KMS-11 (cell line): ENCODE measurements around the gene MGRN1.

Experiments
- H2AFZ ChIP-seq: fragments of 200-600 bp; sonication (generic); 2 replicates; pipeline ENCODE4 v1.6.1; 2016; ENCODE audit warnings: antibody characterized with exemption, mixed run types, low read depth
- H3K27ac ChIP-seq: fragments of 200-600 bp; sonication (generic); 2 replicates; pipeline ENCODE4 v1.6.1; 2016; ENCODE audit warnings: mild to moderate bottlenecking, mixed run types
- H3K27me3 ChIP-seq: fragments of 200-600 bp; sonication (generic); 2 replicates; pipeline ENCODE4 v1.6.1; 2017; ENCODE audit warnings: mild to moderate bottlenecking, low read depth, mixed run types, moderate library complexity; ENCODE audit not compliant: insufficient read depth
- H3K36me3 ChIP-seq: fragments of 200-600 bp; sonication (generic); 2 replicates; pipeline ENCODE4 v1.6.1; 2017; ENCODE audit warnings: mild to moderate bottlenecking, mixed run types; ENCODE audit not compliant: insufficient read depth
- H3K4me1 ChIP-seq: fragments of 200-600 bp; sonication (generic); 2 replicates; pipeline ENCODE4 v1.6.1; 2016; ENCODE audit warnings: mild to moderate bottlenecking, low read depth, mixed run types; ENCODE audit not compliant: poor library complexity, severe bottlenecking
- H3K4me2 ChIP-seq: fragments of 200-600 bp; sonication (generic); 2 replicates; pipeline ENCODE4 v1.7.0; 2016; ENCODE audit warnings: mild to moderate bottlenecking, mixed run types
- H3K4me3 ChIP-seq: fragments of 200-600 bp; sonication (generic); IDR thresholded peaks from 2 replicates; pipeline ENCODE4 v1.6.1; 2017; ENCODE audit warnings: low read depth, low read length, mixed read lengths; ENCODE audit not compliant: insufficient read depth
- H3K79me2 ChIP-seq: fragments of 200-600 bp; sonication (generic); 2 replicates; pipeline ENCODE4 v1.6.1; 2016; ENCODE audit warnings: low read depth, mixed run types; ENCODE audit not compliant: insufficient read depth
- H3K9ac ChIP-seq: fragments of 200-600 bp; sonication (generic); 2 replicates; pipeline ENCODE4 v1.6.1; 2016; ENCODE audit warnings: mild to moderate bottlenecking, mixed run types
- H4K20me1 ChIP-seq: fragments of 200-600 bp; sonication (generic); 2 replicates; pipeline ENCODE4 v1.6.1; 2016; ENCODE audit warnings: mild to moderate bottlenecking, mixed run types; ENCODE audit not compliant: insufficient read depth
- TF ChIP-seq, protein P1 (sequence below): fragments of 200-600 bp; sonication (generic); conservative IDR thresholded peaks from 2 replicates; pipeline ENCODE4 v1.6.1; 2017; ENCODE audit warnings: low read depth, mild to moderate bottlenecking, antibody characterized with exemption, low read length, moderate library complexity, mixed read lengths

The MGRN1 gene

DNA sequence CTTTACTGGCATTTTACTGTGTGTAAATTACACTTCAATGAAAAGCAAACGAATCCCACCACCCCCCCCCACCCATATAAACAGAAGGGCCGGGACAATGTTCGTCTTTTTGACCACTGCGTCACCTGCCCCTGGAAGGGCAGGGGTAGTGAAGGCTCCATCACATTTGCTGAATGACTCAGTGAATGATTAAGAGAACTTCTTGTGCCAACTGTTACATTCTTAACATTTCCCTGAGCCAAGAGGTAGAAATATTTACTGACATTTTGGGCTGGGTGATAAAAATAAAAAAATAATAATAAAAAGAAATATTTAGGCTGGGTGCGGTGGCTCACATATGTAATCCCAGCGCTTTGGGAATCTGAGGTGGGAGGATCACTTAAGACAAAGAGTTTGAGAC, 44.4 kb upstream of the MGRN1 start:
- Histone ChIP-seq H3K4me3 (no peak overlapping the region), H3K4me1 (peaks cover under 1% of the 10 kb centered on the region), H3K4me2 (no peak overlapping the region), H3K27me3 (no peaks in the 10 kb centered on the region), H3K79me2 (no peaks in the 10 kb centered on the region), H3K9ac (no peak overlapping the region), H3K36me3 (no peaks in the 10 kb centered on the region), H2AFZ (no peak overlapping the region), H4K20me1 (no peaks in the 10 kb centered on the region), H3K27ac (no peak overlapping the region)
- TF ChIP-seq, protein P1, sequence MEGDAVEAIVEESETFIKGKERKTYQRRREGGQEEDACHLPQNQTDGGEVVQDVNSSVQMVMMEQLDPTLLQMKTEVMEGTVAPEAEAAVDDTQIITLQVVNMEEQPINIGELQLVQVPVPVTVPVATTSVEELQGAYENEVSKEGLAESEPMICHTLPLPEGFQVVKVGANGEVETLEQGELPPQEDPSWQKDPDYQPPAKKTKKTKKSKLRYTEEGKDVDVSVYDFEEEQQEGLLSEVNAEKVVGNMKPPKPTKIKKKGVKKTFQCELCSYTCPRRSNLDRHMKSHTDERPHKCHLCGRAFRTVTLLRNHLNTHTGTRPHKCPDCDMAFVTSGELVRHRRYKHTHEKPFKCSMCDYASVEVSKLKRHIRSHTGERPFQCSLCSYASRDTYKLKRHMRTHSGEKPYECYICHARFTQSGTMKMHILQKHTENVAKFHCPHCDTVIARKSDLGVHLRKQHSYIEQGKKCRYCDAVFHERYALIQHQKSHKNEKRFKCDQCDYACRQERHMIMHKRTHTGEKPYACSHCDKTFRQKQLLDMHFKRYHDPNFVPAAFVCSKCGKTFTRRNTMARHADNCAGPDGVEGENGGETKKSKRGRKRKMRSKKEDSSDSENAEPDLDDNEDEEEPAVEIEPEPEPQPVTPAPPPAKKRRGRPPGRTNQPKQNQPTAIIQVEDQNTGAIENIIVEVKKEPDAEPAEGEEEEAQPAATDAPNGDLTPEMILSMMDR: no peak

DNA sequence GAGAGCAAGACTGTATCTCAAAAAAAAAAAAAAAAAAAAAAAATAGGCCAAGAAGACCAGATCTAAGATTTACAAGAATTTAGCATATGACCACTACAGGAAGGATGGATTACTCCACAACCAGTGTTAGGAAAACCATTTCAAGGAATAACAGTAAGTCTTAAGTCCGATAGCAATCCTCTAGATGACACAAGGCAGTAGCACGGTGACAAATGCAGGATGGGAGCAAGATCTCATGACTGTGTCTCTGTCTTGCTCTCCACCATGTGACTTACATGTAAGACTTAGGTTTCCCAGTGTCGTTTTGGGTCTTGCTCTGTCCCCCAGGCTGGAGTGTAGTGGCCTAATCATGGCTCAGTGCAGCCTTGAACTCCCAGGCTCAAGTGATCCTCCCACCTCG, 40.7 kb upstream of the MGRN1 start:
- Histone ChIP-seq H3K4me3 (no peak overlapping the region), H3K79me2 (no peaks in the 10 kb centered on the region), H3K36me3 (no peaks in the 10 kb centered on the region), H3K9ac (no peak overlapping the region), H3K4me2 (no peak overlapping the region), H4K20me1 (no peaks in the 10 kb centered on the region), H3K4me1 (peaks cover 3% of the 10 kb centered on the region), H2AFZ (no peak overlapping the region), H3K27me3 (peaks cover 7% of the 10 kb centered on the region), H3K27ac (no peak overlapping the region)
- TF ChIP-seq, protein P1: no peak

DNA sequence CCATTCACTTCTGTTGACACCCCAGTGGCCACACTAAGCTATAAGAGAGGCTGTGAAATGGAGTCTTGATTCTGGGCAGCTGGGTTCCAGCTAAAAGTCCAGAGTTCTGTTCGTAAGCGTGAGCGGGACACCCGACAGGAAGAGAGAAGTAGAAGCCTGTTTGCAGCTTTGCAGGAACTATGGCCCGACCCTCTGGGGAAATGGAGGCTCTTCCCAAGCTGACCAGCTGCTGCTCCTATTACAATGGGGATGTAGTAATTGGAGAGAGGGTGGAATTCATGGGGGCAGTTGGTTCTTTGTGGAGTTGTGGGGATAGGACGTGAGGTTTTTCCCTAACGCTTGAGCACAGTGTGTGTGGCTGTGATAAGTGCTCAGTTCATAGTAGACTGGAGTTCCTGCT, 38.3 kb upstream of the MGRN1 start:
- H3K4me1 ChIP-seq: peaks cover 3% of the 10 kb centered on the region
- H3K4me3 ChIP-seq: no peak overlapping the region
- no peak overlapping the region for H3K27ac ChIP-seq
- TF ChIP-seq, protein P1: no peak
- H3K27me3 ChIP-seq: peaks cover 7% of the 10 kb centered on the region
- no peaks in the 10 kb centered on the region for H4K20me1 ChIP-seq
- H2AFZ ChIP-seq: no peak overlapping the region
- H3K4me2 ChIP-seq: no peak overlapping the region
- no peaks in the 10 kb centered on the region for H3K79me2 ChIP-seq
- no peak overlapping the region for H3K9ac ChIP-seq
- H3K36me3 ChIP-seq: no peaks in the 10 kb centered on the region

DNA sequence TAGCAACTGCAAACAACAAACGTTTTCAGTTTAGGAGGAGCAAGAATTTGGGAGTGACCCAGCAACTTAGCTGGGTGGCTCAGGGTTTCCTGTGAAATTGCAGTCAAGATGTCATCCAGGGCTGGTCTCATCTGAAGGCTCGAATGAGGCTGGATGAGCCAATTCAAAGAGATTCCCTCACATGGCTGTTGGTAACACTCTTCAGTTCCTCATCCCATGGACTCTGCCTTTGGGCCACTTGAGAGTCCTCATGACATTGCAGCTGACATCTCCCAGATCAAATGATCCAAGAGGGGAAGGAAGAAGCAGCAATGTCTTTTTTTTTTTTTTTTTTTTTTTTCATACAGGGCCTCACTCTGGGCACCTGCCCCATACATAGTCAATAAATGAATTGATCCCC, 36.2 kb upstream of the MGRN1 start:
- TF ChIP-seq, protein P1: no peak
- Histone ChIP-seq H2AFZ (no peak overlapping the region), H3K27ac (no peak overlapping the region), H4K20me1 (no peaks in the 10 kb centered on the region), H3K79me2 (no peaks in the 10 kb centered on the region), H3K4me1 (peaks cover 3% of the 10 kb centered on the region), H3K27me3 (peaks cover 7% of the 10 kb centered on the region), H3K4me3 (no peak overlapping the region), H3K4me2 (no peak overlapping the region), H3K9ac (no peak overlapping the region), H3K36me3 (no peaks in the 10 kb centered on the region)
